Measurements from ENCODE around the gene RUNDC3A. TPM values are rescaled to one million over a fixed set of nuclear protein-coding genes. Genes with fewer than 3 reads are reported as not detected.

RUNDC3A gene
- total and polyA plus RNA-seq, 8 donors: 0.43 to 40.8 (median 4.5) TPM; not detected in 1

DNA sequence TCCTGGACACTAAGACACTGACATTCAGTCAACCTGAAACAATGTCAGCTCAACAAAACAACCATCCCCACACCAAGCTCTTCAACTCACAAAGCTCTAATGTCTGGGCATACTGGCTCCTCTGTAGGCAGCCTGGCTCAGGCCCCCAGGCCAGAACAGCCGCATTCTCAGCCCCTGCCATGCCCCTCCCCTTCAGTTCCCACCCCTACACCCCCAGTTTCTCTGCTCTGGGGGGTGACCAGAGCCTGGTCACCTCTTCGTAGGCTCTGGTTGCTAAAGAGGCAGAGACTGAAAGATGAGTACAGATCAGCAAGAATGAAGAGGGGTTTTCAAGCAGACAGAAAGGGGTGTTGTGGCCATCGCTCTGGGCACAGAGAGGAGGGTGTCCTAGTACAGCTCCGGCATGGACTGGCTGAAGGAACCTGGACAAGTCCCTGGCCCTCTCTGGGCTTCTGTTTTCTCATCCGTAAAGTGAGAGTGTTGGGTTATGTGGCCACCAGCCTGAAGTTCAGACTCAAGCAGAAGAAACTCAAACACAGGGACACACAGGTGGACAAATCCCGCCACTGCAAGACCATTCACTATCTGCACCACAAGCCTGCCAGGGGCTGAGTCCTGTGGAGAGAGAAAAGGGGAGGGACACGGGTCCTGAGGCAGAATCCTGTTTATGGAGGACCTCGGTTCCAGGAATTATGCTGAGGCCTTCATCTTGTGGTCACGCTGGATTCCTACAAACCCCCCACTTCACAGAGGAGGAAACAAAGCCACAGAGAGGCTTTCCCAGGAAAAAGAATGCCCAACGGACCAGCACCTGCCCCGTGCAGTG is 39.5 kb upstream of the RUNDC3A start:
- intact Hi-C loops (cut with DNase I; ENCODE audit: low total_unique reads): no loop called here
- Histone ChIP-seq H3K36me3 (no peaks in the 10 kb centered on the region), H3K9me3 (no peaks in the 10 kb centered on the region), H3K4me1 (peaks cover 0 to 12% (median 0%) of the 10 kb centered on the region in 4 donors), H3K27ac (no peak overlapping the region), H3K4me3 (no peak overlapping the region), H3K27me3 (peaks cover 0 to 18% (median 0%) of the 10 kb centered on the region in 3 donors)
- no peak for DNase-seq
- TF ChIP-seq POLR2A (IDR thresholded peaks at IDR 0.05): no peak
- no peak for TF ChIP-seq POLR2AphosphoS5 (IDR thresholded peaks at IDR 0.05)
- TF ChIP-seq, protein P1, sequence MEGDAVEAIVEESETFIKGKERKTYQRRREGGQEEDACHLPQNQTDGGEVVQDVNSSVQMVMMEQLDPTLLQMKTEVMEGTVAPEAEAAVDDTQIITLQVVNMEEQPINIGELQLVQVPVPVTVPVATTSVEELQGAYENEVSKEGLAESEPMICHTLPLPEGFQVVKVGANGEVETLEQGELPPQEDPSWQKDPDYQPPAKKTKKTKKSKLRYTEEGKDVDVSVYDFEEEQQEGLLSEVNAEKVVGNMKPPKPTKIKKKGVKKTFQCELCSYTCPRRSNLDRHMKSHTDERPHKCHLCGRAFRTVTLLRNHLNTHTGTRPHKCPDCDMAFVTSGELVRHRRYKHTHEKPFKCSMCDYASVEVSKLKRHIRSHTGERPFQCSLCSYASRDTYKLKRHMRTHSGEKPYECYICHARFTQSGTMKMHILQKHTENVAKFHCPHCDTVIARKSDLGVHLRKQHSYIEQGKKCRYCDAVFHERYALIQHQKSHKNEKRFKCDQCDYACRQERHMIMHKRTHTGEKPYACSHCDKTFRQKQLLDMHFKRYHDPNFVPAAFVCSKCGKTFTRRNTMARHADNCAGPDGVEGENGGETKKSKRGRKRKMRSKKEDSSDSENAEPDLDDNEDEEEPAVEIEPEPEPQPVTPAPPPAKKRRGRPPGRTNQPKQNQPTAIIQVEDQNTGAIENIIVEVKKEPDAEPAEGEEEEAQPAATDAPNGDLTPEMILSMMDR (IDR thresholded peaks at IDR 0.05): no peak
- TF ChIP-seq EP300 (IDR thresholded peaks at IDR 0.05): no peak
- 70 to 74% (median 71%) methylated on average over 11 of the region's 11 CpGs for WGBS, 5 donors

DNA sequence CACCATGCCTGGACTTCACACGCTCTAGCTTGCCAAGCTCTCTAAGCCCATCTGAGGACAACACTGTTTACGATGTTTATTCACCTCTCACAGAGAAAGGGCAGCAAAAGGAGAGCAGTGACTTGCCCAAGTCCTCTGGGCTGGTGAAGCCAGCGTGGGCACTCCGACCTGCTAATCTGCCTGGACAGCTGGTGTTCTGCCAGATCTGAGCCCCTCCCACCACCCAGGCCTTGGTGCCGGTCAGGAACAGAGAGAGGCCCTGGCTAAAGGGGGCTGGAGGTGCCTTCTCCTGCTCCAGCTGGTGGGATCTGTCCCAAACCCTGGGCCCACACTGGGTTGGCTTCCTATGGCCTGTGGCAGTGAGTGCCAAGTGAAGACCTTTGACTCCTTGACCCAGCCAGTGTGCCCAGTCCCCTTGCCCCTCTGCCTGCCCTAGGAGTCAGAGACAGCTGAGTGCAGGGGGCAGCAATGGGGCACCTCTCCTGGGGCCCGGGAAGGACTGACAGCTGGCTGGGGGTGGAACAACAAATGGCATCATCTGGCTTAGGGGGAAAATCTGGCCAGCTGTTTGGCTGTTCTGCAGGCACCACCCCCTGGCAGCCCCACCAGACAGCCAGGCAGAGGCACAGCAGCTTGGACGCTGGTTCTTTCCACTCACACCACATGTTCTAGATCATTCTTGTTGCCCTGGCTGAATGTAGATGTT is 38.7 kb upstream of the RUNDC3A start:
- TF ChIP-seq POLR2A (IDR thresholded peaks at IDR 0.05) (no peak), POLR2AphosphoS5 (IDR thresholded peaks at IDR 0.05) (no peak), EP300 (IDR thresholded peaks at IDR 0.05) (no peak)
- TF ChIP-seq, protein P1 (IDR thresholded peaks at IDR 0.05): no peak
- intact Hi-C loops (cut with DNase I; ENCODE audit: low total_unique reads): no loop called here

DNA sequence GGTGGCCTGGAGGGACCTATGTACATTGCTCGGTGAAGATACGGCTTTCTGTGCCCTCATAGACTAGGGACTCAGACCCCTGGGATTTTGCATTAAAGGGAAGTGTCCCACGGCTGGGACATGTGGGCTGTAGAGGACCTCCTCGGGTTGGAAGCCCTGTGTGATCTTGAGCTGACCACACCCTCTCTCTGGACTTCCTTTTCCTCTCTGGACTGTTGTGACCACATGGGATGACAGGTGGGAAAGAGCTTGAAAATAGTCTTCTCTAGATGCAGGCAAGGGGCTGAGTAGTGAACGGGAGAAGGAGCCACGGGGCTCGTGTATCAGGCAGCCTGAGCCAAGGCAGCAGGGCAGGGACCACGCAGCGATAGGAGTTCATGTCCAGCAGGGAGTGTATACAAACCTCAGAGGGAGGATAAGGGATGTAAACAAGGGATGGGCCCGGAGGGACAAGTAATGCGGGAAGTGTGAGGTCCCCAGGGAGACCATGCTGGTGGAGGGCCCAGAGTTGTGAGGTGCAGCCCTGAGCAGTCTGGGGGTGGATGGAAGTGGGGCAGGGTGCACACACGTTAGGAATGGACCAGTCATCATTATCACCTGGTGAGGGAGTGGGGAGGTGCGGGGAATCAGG is 36.0 kb upstream of the RUNDC3A start:
- no peak for DNase-seq
- Histone ChIP-seq H3K4me3 (no peak overlapping the region), H3K27me3 (peaks cover 0 to 18% (median 0%) of the 10 kb centered on the region in 3 donors), H3K36me3 (no peaks in the 10 kb centered on the region), H3K27ac (no peak overlapping the region), H3K4me1 (peaks cover 0 to 12% (median 0%) of the 10 kb centered on the region in 4 donors), H3K9me3 (no peaks in the 10 kb centered on the region)
- 25 to 50% (median 29%) methylated on average over 12 to 13 of the region's 13 CpGs for WGBS, 5 donors
- TF ChIP-seq POLR2AphosphoS5 (IDR thresholded peaks at IDR 0.05) (no peak), EP300 (IDR thresholded peaks at IDR 0.05) (no peak), POLR2A (IDR thresholded peaks at IDR 0.05) (no peak)
- TF ChIP-seq, protein P1 (IDR thresholded peaks at IDR 0.05): no peak
- intact Hi-C loops (cut with DNase I; ENCODE audit: low total_unique reads): no loop called here

More for the DNA sequence above, 38.7 kb upstream of the RUNDC3A start:
- Histone ChIP-seq H3K4me3 (no peak overlapping the region), H3K27me3 (peaks cover 0 to 18% (median 0%) of the 10 kb centered on the region in 3 donors), H3K36me3 (no peaks in the 10 kb centered on the region), H3K9me3 (no peaks in the 10 kb centered on the region), H3K4me1 (peaks cover 0 to 12% (median 0%) of the 10 kb centered on the region in 4 donors), H3K27ac (no peak overlapping the region)
- WGBS, 5 donors: 52 to 63% (median 58%) methylated on average over 6 to 7 of the region's 7 CpGs
- no peak for DNase-seq

DNA sequence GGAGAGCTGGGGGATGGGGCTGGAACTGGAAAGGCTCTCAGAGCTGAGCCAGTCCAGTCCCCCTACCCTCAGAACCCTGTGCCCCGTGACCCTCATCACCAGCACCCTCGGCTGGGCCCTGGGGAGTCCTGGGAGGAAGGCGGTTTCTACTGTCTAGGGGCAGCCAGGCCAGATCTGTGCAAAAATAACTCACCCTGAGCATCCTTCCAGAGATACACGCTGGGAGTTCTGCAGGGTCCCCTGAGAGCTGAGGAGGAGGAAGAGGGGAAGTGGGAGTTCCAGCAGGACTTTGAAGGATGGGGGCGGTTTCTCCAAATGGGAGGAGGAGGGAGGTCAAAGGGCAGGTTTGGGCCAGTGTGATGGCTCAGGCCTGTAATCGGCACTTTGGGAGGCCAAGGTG is 35.4 kb upstream of the RUNDC3A start:
- DNase-seq: no peak
- Histone ChIP-seq H3K27me3 (peaks cover 0 to 18% (median 0%) of the 10 kb centered on the region in 3 donors), H3K36me3 (no peaks in the 10 kb centered on the region), H3K4me3 (no peak overlapping the region), H3K4me1 (peaks cover 0 to 12% (median 0%) of the 10 kb centered on the region in 4 donors), H3K27ac (no peak overlapping the region), H3K9me3 (no peaks in the 10 kb centered on the region)
- no peak for TF ChIP-seq EP300 (IDR thresholded peaks at IDR 0.05)
- TF ChIP-seq, protein P1 (IDR thresholded peaks at IDR 0.05): no peak
- no peak for TF ChIP-seq POLR2AphosphoS5 (IDR thresholded peaks at IDR 0.05)
- TF ChIP-seq POLR2A (IDR thresholded peaks at IDR 0.05): no peak
- WGBS, 5 donors: 72 to 90% (median 78%) methylated on average over 4 to 6 of the region's 6 CpGs
- intact Hi-C loops (cut with DNase I; ENCODE audit: low total_unique reads): no loop called here
